ENCODE data around the gene SLC19A1. TPM values are rescaled to one million over a fixed set of nuclear protein-coding genes. Genes with fewer than 3 reads are reported as not detected.
"Not testable (repeated sequence)": the region's sequence is repeated elsewhere in the genome, so short reads cannot be mapped to it uniquely, and the experiment has no call there.

Gene SLC19A1
- total RNA-seq, 1 donor from 2014 or later, result 4.5 TPM

DNA sequence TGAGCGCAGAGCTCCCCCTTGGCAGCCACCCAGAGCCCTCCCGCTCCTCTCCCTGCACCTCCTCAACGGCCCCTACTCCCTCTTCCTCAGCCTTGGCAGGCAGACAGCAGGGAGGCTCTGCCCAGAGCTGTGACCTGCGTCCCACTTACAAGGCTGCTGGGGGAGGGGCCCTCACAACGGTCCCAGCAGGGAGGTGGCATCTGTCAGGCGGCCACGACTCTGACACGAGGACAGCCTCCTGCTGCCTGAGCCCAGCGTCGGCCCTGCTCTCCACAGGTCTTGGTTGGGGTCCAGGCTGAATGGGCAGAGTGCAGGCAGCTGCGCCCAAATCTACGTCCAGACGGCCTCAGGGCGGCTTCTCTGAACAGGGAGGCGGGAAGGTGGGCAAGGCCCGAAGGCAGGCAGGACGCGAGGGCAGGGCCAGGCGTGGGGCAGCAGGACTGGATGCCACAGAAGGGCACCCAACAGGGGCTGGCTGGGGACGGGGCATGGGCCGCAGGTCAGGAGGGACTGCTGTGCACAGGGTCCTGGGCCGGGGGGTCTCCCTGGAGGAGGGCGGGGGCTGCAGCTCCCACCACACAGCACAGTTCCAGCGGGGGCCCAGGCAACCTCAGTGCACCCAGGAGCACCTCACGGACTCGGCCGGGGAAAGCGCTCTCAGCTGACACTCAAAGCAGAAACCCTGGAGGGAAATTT is 7.5 kb downstream of the SLC19A1 start:
- DNase-seq (ENCODE audit: low read depth) (no peak), FAIRE-seq (no peak)
- H3K36me3 ChIP-seq (ENCODE audit: control insufficient read depth, insufficient read depth, low read length), result peaks cover 10% of the 10 kb centered on the region
- TF ChIP-seq, protein P1, sequence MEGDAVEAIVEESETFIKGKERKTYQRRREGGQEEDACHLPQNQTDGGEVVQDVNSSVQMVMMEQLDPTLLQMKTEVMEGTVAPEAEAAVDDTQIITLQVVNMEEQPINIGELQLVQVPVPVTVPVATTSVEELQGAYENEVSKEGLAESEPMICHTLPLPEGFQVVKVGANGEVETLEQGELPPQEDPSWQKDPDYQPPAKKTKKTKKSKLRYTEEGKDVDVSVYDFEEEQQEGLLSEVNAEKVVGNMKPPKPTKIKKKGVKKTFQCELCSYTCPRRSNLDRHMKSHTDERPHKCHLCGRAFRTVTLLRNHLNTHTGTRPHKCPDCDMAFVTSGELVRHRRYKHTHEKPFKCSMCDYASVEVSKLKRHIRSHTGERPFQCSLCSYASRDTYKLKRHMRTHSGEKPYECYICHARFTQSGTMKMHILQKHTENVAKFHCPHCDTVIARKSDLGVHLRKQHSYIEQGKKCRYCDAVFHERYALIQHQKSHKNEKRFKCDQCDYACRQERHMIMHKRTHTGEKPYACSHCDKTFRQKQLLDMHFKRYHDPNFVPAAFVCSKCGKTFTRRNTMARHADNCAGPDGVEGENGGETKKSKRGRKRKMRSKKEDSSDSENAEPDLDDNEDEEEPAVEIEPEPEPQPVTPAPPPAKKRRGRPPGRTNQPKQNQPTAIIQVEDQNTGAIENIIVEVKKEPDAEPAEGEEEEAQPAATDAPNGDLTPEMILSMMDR (IDR thresholded peaks at IDR 0.05; ENCODE audit: insufficient read depth, low read length, severe bottlenecking), result no peak
- no peak overlapping the region for H3K4me3 ChIP-seq (ENCODE audit: low read depth, low read length)
- no peaks in the 10 kb centered on the region for H3K27me3 ChIP-seq (ENCODE audit: control insufficient read depth, insufficient read depth, low read length)

DNA sequence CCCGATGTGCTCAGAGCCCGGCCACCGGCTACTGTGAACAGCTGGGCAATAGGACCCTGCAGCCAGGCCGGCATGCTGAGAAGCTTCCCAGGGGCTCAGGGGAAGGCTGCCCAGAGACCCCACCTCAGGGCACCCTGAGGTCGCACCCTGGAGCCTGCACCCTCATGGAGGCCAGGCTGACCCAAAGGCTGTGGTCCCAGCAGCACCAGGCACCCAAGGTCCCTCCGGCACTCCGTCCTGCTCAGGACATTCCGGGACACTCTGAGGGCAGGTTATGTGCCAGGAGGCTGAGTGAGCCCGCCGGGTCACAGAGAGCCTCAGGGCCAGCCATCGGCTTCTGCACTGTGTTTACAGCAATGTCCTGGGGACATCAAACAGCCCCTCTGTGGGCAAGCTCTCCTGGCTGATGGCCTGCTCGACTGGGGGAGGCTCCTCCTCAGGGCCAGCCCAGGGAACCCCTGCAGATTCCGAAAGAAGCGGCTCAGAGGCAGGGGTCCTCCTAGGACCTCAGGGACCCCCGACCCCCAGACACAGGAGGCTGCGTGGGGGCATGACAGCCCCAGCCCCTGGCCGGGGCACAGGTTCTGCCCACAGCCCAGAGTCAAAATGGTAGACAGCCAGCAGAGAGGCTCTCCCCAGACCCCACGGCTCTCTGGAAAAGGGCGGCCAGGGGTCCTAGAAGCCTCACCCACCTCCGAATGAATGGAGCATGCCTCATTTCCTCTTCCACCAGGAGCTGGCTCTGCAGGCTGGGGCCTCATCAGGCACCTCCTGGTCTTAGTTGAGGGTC is 8.2 kb downstream of the SLC19A1 start:
- FAIRE-seq (no peak), DNase-seq (ENCODE audit: low read depth) (no peak)
- TF ChIP-seq, protein P1 (IDR thresholded peaks at IDR 0.05; ENCODE audit: insufficient read depth, low read length, severe bottlenecking), result no peak
- Histone ChIP-seq H3K4me3 (ENCODE audit: low read depth, low read length) (no peak overlapping the region), H3K27me3 (ENCODE audit: control insufficient read depth, insufficient read depth, low read length) (no peaks in the 10 kb centered on the region), H3K36me3 (ENCODE audit: control insufficient read depth, insufficient read depth, low read length) (peaks cover 10% of the 10 kb centered on the region)

DNA sequence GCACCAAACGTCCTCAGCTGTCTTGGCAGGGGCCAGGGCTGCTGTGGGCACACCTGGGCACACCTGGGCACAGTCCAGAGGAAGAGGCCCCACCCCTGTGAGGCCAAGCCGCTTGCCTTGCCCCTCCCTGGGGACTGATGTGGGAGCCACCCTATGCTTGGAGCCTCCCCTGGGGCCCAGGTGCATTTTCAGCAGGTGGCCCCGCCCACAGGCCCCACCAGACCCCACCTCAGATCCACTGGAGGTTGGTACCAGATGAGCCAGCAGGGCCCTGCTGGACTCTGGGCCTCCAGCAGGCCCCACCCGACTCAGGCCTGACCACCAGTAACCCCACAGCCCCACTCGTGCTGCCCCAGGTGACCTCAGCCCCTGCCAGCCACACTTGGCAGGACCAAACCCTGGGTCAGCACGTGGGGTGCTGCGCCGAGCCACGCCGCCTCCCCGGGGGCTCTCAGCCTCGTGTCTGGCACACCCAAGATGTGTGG is 8.8 kb downstream of the SLC19A1 start:
- H3K4me3 ChIP-seq (ENCODE audit: low read depth, low read length), result no peak overlapping the region
- H3K36me3 ChIP-seq (ENCODE audit: control insufficient read depth, insufficient read depth, low read length), result peaks cover 10% of the 10 kb centered on the region
- FAIRE-seq (no peak), DNase-seq (ENCODE audit: low read depth) (no peak)
- TF ChIP-seq, protein P1 (IDR thresholded peaks at IDR 0.05; ENCODE audit: insufficient read depth, low read length, severe bottlenecking), result no peak
- no peaks in the 10 kb centered on the region for H3K27me3 ChIP-seq (ENCODE audit: control insufficient read depth, insufficient read depth, low read length)

DNA sequence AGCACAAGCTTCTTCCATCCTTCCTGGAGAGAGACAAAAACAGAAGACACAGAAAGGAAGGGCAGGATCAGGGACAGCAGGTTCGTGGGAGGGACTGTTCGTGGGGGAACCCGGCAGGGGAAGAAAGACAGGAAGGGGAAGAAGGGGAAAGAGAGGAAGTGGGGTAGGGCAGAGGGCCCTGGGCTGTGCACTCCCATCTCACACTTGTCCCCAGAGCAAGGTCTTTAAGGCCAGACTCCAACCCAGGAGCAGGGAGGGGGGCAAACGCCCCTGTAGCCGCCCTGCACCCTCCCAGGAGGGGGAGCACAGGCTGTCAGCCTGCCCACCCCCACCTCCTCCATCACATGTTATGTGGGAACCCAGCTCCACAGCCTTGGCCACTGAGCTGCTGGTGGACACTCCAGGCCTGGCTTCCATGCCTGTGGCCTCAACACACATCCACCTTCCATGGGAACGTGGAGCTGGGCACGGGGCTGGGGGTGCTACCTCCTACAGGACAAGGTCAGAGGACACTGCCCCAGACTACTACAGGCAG is 9.3 kb downstream of the SLC19A1 start:
- TF ChIP-seq, protein P1 (IDR thresholded peaks at IDR 0.05; ENCODE audit: insufficient read depth, low read length, severe bottlenecking), result no peak
- no peaks in the 10 kb centered on the region for H3K27me3 ChIP-seq (ENCODE audit: control insufficient read depth, insufficient read depth, low read length)
- FAIRE-seq, result no peak
- no peak overlapping the region for H3K4me3 ChIP-seq (ENCODE audit: low read depth, low read length)
- H3K36me3 ChIP-seq (ENCODE audit: control insufficient read depth, insufficient read depth, low read length), result peaks cover 10% of the 10 kb centered on the region
- no peak for DNase-seq (ENCODE audit: low read depth)

DNA sequence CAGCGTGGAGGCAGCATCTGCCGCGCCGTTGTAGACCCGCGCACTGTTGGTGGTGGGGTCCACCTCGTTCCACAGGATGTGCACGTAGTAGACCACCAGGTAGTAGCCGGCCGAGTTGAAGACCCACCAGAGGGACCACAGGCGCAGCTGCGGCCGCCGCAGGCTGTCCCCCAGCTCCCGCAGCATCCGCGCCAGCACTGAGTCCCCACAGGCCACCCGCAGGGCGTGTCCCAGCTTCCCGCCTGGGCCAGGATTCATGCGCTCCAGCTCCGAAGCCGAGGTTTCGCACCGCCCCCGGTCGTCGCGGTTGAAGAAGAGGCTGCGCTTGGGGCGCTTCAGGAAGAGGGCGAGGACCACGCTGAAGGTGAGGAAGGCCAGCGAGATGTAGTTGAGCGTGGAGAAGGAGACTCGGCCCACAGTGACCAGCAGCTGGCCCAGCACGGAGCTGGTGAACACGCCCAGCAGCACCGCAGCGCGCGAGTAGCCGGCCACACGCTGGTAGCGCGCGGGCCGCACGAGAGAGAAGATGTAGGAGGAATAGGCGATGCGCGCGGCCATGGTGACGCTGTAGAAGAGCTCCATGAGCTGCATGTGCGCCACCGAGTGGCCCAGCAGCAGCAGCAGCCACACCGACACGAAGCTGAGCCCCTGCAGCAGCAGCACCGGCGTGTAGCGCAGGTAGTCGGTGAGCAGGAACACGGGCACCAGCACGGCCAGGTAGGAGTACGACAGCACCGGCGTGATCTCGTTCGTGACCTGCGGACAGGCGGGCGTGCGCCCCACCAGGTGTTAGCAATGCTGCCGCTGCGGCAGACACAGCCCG is 10.6 kb downstream of the SLC19A1 start:
- TF ChIP-seq, protein P1 (IDR thresholded peaks at IDR 0.05; ENCODE audit: insufficient read depth, low read length, severe bottlenecking), result no peak
- Histone ChIP-seq H3K36me3 (ENCODE audit: control insufficient read depth, insufficient read depth, low read length) (peaks cover 10% of the 10 kb centered on the region), H3K4me3 (ENCODE audit: low read depth, low read length) (no peak overlapping the region), H3K27me3 (ENCODE audit: control insufficient read depth, insufficient read depth, low read length) (no peaks in the 10 kb centered on the region)
- DNase-seq (ENCODE audit: low read depth) (no peak), FAIRE-seq (no peak)

DNA sequence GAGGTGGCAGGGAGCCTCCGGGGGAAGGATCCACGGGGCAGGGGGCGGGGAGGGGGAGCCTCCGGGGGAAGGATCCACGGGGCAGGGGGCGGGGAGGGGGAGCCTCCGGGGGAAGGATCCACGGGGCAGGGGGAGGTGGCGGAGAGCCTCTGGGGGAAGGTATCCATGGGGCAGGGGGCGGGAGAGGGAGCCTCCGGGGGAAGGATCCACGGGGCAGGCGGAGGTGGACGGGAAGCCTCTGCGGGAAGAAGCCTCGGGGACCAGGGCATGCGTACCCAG is 11.2 kb downstream of the SLC19A1 start:
- DNase-seq (ENCODE audit: low read depth); H3K27me3 ChIP-seq (ENCODE audit: control insufficient read depth, insufficient read depth, low read length): not testable (repeated sequence)
- peaks cover 10% of the 10 kb centered on the region for H3K36me3 ChIP-seq (ENCODE audit: control insufficient read depth, insufficient read depth, low read length)

More for the DNA sequence above, 11.2 kb downstream of the SLC19A1 start:
- H3K4me3 ChIP-seq (ENCODE audit: low read depth, low read length); FAIRE-seq: not testable (repeated sequence)

Measured in bronchial epithelial cell (primary cell).